ENCODE data around the gene C11orf71.
A peak's percentile ranks its signal among the peaks of the same experiment; 100 is the strongest.

GRCh38 chr11:114395736-114396135 is 4.6 kb downstream of the C11orf71 start:
- TF ChIP-seq CTCF (IDR thresholded peaks at IDR 0.05; ENCODE audit: low read length) (peak; percentile 45), EZH2 (optimal IDR thresholded peaks at IDR 0.05; ENCODE audit: low read depth, low read length) (no peak)

Measured in MM.1S (cell line).